ENCODE data around the gene ADGRE1.

Gene ADGRE1

GRCh38 chr19:6876748-6877147 is 10.6 kb upstream of the ADGRE1 start:
- DNase-seq = no peak

DNA sequence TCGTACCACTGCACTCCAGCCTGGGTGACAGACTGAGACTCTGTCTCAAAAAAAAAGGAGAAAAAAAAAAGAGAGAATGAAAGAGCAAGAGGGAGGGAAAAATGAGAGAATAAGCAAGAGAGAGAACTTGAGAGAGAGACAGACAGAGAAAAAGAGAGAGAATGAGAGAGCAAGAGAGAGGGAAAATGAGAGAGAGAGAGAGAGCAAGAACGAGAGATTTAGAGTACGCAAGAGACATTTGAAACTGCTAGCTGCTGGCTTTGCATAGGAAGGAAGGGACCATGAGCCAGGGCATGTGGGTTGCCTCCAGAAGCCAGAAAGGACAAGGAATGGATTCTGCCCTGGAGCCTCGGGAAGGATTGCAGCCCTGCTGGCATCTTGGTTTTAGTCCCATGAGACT is 9.6 kb upstream of the ADGRE1 start:
- DNase-seq = no peak

DNA sequence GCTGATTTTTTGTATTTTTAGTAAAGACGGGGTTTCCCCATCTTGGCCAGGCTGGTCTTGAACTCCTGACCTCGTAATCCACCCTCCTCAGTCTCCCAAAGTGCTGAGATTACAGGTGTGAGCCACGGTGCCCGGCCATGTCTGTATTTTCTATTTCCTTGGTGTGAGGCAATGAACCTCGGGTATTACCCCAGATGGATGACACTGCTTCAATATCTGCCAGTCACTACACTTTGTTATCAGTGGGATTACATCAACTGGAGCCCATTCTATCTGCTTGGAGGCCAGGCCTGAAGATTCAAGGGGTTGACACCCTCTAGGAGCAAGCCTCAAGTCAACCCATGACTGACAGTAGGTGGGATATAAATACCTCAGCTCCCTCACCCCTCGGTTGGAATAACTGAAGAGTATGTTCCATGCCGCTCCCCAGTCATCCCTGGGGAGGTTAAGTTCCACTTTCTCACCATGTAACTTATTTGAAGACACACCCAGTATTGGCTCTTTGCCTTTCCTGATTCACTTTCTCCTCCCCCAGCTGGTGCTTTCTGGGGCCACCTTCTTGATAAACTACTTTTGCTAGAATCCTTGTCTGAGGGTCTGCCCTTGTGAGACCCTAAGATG is 992 bp upstream of the ADGRE1 start:
- no peak for DNase-seq

GRCh38 chr19:6888967-6889366 is 1.6 kb downstream of the ADGRE1 start:
- DNase-seq = no peak

- DNase-seq = no peak
Measured at GRCh38 chr19:6890401-6890913, 3.1 kb downstream of the ADGRE1 start.

DNA sequence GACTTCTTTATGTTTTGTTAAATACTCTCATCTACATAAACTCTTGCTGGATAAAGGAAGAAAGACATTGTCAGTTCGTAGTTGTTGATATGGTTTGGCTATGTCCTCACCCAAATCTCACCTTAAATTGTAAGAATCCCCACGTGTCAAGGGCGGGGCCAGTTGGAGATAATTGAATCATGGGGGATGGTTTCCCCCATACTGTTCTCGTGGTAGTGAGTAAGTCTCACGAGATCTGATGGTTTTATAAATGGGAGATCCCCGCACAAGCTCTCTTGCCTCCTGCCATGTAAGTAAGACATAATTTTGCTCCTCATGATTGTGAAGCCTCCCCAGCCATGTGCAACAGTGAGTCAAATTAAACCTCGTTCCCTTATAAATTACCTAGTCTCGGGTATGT is 3.6 kb downstream of the ADGRE1 start:
- DNase-seq = peak; percentile 55

DNA sequence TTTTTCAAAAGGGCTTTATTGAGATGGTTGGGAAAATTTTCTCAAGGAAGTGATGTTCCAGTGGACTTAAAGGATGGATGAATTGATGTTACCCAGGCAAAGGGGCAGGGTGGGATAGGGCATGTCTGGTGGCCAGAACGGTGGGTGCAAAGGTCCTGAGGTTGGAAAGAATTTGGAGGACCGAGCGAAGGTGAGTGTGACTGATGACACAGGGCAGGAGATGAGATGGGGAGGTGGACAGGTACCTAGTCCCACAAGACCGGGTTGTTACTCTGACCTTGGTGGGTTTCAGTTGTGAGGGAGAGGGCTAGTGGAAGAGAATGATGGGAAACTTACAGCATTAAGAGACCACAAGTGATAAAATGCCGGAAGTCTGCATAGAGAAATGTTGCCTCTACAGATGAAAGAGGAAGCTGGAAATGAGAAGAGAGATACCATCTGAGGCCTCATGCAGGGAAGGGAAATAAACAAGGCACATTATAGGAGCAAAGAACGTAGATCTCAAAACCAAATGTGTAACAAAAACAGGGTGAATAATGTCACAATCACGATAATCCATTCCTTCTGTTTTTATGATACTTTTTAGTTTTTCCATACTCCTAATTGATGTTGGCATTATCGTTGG is 4.5 kb downstream of the ADGRE1 start:
- DNase-seq = no peak

- DNase-seq = no peak
Measured at GRCh38 chr19:6894313-6894712, 6.9 kb downstream of the ADGRE1 start.

DNA sequence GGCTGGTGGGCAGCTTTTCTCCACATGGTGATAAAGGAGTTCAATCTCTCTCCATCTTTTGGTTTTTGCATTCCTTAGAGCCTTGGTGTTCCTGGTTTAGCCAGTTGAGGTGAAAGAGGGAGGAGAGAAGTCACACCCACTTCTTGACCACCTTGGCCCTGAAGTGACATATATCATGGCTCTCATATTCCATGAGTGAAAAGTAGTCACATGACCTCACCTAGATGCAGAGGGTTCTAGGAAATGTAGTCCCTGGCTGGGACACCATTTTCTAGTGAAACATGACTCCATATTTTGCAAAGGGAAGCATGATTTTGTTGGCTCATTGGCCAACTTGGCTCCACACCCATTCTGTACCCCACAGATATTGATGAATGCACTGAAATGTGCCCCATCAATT is 16.1 kb downstream of the ADGRE1 start:
- DNase-seq = no peak

DNA sequence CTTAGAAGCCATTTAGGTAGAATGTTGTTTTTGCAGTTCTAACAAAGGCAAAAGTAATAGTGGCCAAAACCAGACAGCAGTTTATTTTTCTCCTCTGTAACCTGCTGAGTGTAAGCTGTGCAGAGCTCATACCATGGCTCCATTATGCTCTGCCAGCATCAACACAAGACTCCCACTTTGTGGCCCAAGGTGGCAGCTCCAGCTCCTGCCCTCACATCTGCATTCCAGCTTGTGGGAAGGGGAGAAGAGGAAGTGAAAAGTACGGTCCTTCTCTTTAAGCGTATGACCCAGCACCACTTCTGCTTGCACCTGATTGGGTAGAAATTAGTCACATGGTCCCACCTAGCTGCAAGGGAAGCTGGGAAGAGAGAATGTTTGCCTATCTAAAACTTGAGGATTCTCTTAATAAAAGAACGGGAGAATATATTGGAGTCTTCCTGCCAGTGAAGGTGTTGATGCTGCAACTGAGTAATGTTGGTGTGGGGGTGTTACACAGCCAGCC is 19.2 kb downstream of the ADGRE1 start:
- DNase-seq = no peak

- DNase-seq = no peak
Measured at GRCh38 chr19:6911523-6911922, 24.1 kb downstream of the ADGRE1 start.

DNA sequence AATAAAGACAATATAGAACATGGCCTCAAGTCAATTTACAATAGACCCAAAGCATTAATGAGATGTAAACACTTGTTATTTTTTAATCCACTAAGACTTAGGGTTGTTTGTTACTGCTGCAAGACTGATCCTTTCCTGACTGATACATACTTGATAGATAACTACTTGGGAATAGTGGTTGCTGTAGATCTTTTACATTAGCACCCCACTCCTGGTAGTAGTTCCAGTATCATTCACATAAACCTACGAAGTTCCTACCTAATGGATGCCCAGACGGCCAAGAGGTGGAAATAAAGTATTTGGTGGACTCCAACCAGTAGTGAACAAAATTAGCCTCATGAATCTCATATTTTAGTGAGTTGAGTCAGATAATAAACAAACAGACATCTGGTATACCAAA is 26.9 kb downstream of the ADGRE1 start:
- DNase-seq = no peak

GRCh38 chr19:6916952-6917351 is 29.6 kb downstream of the ADGRE1 start:
- DNase-seq = no peak

- DNase-seq = no peak
Measured at GRCh38 chr19:6925386-6925785, 38.0 kb downstream of the ADGRE1 start.

GRCh38 chr19:6925801-6926751 is 38.7 kb downstream of the ADGRE1 start:
- peak; percentile 42 for DNase-seq

DNA sequence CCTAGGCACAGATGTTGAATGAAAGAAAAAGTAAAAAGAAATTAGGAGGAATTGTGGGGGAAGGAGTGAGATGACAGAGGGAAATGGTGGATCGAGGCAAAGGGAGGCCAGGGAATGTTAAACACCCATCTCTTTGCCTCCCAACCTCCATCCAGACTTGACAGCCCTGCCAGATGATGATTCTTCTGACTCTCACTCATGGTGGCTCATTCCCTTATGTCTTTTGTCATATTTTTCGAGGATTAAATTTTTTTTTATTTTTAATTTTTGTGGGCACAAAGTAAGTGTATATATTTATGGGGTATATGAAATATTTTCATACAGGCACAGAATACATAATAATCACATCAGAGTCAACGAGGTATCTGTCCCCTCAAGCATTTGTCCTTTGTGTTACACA is 42.8 kb downstream of the ADGRE1 start:
- no peak for DNase-seq

DNA sequence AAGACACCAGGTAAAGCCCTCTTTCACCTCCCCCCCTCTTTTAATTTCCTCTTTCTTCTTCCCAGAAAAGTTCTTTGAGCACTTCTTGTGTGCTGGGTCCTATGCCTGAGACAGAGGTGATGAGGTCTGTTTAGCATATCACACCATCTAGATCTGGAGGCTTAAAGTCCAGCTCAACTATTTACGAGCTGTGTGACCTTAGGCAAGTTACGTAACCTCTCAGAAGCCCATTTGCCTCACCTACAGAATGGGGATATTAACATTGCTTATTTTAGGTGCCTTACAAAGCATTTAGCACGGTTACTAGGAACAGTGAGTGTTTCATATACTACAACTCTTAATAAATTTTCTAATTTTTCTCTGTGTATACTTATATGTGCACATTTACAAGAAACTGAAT is 47.7 kb downstream of the ADGRE1 start:
- no peak for DNase-seq

DNA sequence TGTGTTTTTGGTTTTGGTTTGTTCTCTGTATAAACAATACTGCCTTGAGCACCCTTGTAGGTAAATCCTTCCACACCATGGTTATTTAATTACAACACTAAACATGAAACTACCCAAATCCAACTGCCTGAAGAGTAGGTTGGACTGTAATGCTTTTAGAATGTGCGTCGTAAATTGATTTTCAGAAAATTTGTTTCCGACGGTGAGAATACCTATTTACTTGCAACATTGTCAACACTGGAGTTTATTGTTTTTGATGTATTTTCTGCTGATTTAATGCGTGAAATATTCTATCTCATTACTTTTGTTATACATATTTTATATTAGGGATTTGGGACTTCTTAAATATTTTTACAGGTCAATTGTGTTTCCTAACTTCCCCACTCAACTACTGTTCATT is 48.2 kb downstream of the ADGRE1 start:
- no peak for DNase-seq

DNA sequence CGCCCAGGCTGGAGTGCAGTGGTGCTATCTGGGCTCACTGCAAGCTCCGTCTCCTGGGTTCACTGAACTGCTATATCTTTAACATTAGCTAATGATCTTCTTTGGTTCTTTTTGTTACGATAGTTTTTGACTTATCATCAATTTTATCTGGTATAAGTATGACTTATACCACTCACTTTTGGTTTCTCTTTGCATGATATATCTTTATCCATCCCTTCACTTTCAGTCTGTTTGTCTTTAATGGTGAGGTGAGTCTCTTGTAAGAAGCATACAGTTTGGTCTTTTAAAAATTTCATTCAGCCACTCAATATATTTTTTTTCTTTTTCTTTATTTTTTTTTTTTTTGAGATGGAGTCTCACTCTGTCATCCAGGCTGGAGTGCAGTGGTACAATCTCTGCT is 58.4 kb downstream of the ADGRE1 start:
- no peak for DNase-seq

DNA sequence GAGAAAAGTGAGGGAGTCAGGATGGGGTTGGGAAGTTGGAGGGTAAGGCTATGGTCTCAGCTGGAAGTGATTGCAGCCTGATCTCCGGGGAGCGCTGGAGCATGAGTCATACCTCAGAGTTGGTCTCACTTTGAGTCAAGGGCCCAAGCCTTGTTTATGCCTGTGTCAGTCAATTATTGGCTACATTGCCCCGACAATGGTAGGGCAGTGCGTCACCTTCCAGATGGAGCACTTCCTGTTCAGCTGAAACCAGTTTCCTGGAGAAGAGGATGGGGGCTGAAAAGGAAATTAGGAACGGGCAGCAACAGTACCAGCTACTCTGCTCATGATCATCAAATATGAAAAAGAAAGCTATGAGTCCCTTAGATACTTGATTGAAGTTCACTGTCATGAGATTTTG is 60.4 kb downstream of the ADGRE1 start:
- DNase-seq = peak; percentile 37

- no peak for DNase-seq
Measured at GRCh38 chr19:6948884-6949283, 61.5 kb downstream of the ADGRE1 start.

DNA sequence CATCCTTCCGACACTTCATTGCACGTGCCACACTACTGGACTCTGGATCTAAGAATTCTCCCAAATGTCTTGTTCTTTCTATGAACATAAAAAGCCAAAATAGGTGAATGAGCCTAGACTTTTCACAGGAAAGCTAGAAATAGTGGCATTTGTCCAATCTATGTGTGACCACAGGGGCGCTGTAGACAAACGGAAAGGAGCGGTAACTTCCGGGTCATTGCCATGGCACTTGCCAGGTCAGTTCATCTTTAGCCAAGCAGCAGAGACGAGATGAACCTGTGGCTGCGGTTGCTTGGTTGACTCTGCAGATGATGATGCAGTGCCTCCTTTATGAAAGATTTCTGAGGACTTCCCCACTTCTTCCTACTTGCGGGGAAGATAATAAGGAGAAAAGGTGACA is 65.6 kb downstream of the ADGRE1 start:
- no peak for DNase-seq

- no peak for DNase-seq
Measured at GRCh38 chr19:6955082-6955481, 67.7 kb downstream of the ADGRE1 start.

DNA sequence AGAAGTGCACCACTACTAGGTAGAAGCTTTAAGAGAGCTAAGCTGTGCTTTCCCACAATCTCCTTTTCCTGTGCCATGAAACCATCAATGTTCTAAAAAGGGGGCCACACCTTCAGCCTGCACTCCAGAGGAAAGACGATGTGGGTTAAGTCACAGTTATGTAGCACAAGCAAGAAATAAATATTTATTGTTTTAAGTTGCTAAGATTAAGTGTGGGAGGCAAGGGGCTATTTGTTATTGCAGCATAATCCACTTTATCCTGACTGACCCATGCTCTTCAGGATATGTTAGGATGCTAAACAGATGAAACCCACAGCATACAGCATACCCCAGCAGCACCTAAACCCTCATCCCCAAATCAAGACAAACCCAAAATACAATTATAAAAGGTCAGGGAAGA is 69.2 kb downstream of the ADGRE1 start:
- no peak for DNase-seq
